Esophagus squamous epithelium (tissue), 4 donors: ENCODE results near the gene BICDL2.
"Not testable (repeated sequence)": the region's sequence is repeated elsewhere in the genome, so short reads cannot be mapped to it uniquely, and the experiment has no call there.

ENCODE experiments used
- CTCF ChIP-seq, 6 experiments: fragments of 450-650 bp in 4 of 6; fragments of 200-600 bp in 2 of 6; sonication (generic) in 2 of 6; IDR thresholded peaks; one replicate each; pipeline ENCODE4 v1.5.1; 2016 to 2019; ENCODE audit warnings: antibody characterized with exemption in 6 of 6, mild to moderate bottlenecking in 4 of 6, moderate library complexity in 4 of 6
- POLR2A ChIP-seq, 4 donors: fragments of 450-650 bp; IDR thresholded peaks; one replicate each; pipeline ENCODE4 v1.6.1; 2017; ENCODE audit warnings: antibody characterized with exemption in 4 of 4, mild to moderate bottlenecking in 4 of 4, moderate library complexity in 3 of 4

GRCh38 chr16:3052571-3053329, 16.0 kb upstream of the BICDL2 start:
- not testable (repeated sequence) for TF ChIP-seq CTCF, POLR2A (IDR thresholded peaks at IDR 0.05)
